ENCODE data around the gene DAB2IP. TPM values are rescaled to one million over a fixed set of nuclear protein-coding genes. Genes with fewer than 3 reads are reported as not detected.
"Not testable (repeated sequence)": the region's sequence is repeated elsewhere in the genome, so short reads cannot be mapped to it uniquely, and the experiment has no call there.

DAB2IP gene
- total RNA-seq, 1 experiment from 2014 or later: 7.3 TPM

DNA sequence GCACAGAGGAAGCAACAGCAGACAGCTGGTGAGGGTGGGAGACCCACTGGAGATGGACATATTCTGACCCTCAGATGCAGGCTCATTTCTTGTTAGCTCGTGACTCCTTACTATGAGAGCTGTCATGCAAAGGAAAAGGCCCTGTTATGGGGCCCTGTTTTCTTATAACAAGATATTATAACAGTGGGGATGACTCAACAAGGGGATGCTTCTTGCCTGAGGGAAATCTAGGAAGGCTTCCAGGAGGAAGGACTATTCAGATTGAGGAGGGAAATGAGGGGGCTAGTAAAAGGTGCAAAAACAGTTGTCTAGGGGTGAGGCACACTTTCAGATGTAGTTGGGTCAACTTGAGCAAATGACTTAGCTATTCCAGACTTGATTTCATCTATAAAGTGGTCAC is 83.0 kb downstream of the DAB2IP start:
- Histone ChIP-seq H3K4me3 (no peak overlapping the region), H3K36me3 (no peaks in the 10 kb centered on the region), H3K27me3 (no peaks in the 10 kb centered on the region), H3K9me3 (no peaks in the 10 kb centered on the region)
- no peak for DNase-seq

- Histone ChIP-seq H3K36me3 (no peaks in the 10 kb centered on the region), H3K27me3 (no peaks in the 10 kb centered on the region), H3K4me3 (no peak overlapping the region), H3K9me3 (no peaks in the 10 kb centered on the region)
- DNase-seq: peak; percentile 93
Observed at GRCh38 chr9:121735065-121735792, 83.8 kb downstream of the DAB2IP start.

DNA sequence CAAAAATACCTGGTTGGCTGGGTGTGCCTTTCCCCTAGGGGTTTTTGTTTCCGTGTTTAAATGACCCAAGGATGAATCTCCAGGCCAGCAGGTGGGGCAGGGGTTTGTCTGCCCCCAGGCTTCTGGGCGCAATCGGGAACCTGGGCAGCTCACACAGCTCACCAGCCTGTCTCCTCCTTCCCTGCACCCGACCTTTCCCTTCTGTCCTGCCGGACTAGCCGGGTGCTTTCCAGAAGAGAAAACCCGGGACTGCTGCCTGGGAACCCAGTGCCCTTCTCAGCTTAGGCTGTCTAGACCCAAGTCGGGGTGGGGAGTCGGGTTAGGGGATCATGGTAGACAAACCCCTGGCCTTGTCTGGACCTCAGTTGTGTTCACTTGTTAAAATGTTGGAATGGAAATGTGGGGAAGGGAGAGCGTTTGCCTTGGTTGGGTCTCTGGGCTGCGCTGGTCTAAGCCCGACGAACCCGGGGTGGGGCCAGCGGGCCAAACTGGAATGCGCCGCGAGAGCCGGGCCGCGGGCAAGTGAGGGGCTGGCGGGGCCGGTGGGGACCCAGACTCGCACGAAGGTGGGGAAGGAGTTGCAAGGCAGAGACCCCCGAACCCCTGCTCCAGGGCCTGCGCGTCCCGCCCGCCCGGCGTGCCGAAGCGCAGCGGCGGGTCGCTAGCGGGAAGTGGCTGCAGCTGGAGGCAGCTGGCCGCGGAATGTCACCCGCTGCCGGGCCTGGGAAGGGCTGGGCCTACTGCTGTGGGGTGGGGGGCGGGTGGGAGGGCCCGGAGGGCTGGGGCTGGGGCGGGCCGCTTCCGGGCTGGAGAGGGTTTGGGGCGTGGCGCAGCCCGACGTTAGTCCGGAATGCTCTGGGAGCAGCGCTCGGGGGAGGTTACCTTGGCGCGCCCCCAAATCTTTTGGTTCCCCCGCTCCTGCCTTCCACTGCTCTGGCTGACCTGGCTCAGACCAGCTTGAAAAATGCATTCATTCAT is 84.6 kb downstream of the DAB2IP start:
- no peak for DNase-seq
- no peak overlapping the region for H3K4me3 ChIP-seq
- H3K36me3 ChIP-seq: no peaks in the 10 kb centered on the region

GRCh38 chr9:121736934-121737462 is 85.6 kb downstream of the DAB2IP start:
- H3K9me3 ChIP-seq: no peaks in the 10 kb centered on the region
- no peak for DNase-seq
- no peak overlapping the region for H3K4me3 ChIP-seq
- H3K27me3 ChIP-seq: no peaks in the 10 kb centered on the region
- H3K36me3 ChIP-seq: no peaks in the 10 kb centered on the region

More for the DNA sequence above, 84.6 kb downstream of the DAB2IP start:
- Histone ChIP-seq H3K27me3 (no peaks in the 10 kb centered on the region), H3K9me3 (no peaks in the 10 kb centered on the region)

DNA sequence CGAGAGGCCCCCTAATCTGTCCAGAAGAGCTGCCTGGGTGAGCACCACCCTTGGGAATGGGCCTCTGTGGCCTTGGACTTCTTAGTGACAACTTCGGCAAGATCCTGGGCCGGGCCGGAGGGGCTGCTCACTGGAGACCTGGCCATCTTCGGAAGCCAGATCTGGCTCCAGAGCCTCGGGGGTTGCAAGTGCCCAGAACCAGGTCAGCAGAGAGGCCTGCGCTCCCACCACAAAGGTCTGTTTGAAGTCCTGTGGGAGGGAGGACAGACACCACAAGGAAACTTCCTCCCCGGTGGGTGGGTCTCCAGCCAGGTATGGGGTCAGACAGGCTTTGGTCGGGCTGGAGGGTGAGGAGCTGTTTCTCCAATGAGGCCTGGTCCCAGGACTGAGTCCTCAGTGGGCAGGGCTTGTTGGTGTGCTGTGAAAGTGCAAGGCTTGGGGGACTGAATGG is 86.1 kb downstream of the DAB2IP start:
- Histone ChIP-seq H3K36me3 (no peaks in the 10 kb centered on the region), H3K4me3 (no peak overlapping the region), H3K27me3 (no peaks in the 10 kb centered on the region), H3K9me3 (no peaks in the 10 kb centered on the region)
- DNase-seq: no peak

GRCh38 chr9:121738411-121738810 is 87.0 kb downstream of the DAB2IP start:
- no peak for DNase-seq
- Histone ChIP-seq H3K9me3 (no peaks in the 10 kb centered on the region), H3K4me3 (no peak overlapping the region), H3K27me3 (no peaks in the 10 kb centered on the region), H3K36me3 (no peaks in the 10 kb centered on the region)

GRCh38 chr9:121738968-121739367 is 87.5 kb downstream of the DAB2IP start:
- H3K27me3 ChIP-seq: no peaks in the 10 kb centered on the region
- no peaks in the 10 kb centered on the region for H3K9me3 ChIP-seq
- DNase-seq: no peak
- H3K36me3 ChIP-seq: no peaks in the 10 kb centered on the region
- H3K4me3 ChIP-seq: no peak overlapping the region

GRCh38 chr9:121739971-121740370 is 88.5 kb downstream of the DAB2IP start:
- H3K27me3 ChIP-seq: no peaks in the 10 kb centered on the region
- no peak overlapping the region for H3K4me3 ChIP-seq
- no peak for DNase-seq
- no peaks in the 10 kb centered on the region for H3K36me3 ChIP-seq
- H3K9me3 ChIP-seq: no peaks in the 10 kb centered on the region

- Histone ChIP-seq H3K9me3 (no peaks in the 10 kb centered on the region), H3K27me3 (no peaks in the 10 kb centered on the region), H3K36me3 (no peaks in the 10 kb centered on the region), H3K4me3 (no peak overlapping the region)
- DNase-seq: no peak
Observed at GRCh38 chr9:121741228-121741918, 89.9 kb downstream of the DAB2IP start.

DNA sequence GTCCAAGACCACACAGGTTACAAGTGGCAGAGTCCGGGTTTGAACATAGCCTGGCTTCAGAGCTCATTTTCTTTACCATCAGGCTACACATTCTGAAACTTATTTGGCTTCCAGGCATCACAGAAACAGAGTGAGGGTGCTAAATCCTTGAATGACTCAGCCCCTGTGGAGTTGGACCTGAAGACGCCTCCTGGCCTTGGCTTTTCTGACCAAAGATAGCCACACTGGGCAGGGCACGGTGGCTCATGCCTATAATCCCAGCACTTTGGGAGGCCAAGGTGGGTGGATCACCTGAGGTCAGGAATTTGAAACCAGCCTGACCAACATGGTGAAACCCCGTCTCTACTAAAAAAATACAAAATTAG is 90.5 kb downstream of the DAB2IP start:
- not testable (repeated sequence) for H3K9me3 ChIP-seq, H3K27me3 ChIP-seq, H3K36me3 ChIP-seq, H3K4me3 ChIP-seq
- DNase-seq: peak; percentile 32

DNA sequence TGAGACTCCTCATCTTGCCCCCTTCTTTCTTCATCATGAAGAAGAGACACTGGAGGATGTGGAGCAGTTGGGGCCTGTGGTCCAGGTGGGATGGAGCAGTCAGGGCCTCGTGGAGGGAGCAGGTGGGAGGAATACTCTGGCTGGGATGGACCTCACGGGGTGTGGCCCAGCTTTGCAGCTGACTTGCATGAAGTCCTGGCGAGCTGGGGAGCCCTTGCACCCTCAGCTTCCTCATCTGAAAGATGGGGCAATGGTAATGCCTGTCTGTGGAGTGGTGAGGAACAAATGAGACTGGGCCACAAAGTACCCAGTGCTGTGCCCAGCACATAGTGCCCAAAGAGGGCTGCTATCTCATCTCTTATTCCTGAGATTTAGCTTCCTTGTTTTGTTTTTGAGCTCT is 91.5 kb downstream of the DAB2IP start:
- no peaks in the 10 kb centered on the region for H3K36me3 ChIP-seq
- H3K27me3 ChIP-seq: no peaks in the 10 kb centered on the region
- no peak overlapping the region for H3K4me3 ChIP-seq
- H3K9me3 ChIP-seq: no peaks in the 10 kb centered on the region
- DNase-seq: no peak

DNA sequence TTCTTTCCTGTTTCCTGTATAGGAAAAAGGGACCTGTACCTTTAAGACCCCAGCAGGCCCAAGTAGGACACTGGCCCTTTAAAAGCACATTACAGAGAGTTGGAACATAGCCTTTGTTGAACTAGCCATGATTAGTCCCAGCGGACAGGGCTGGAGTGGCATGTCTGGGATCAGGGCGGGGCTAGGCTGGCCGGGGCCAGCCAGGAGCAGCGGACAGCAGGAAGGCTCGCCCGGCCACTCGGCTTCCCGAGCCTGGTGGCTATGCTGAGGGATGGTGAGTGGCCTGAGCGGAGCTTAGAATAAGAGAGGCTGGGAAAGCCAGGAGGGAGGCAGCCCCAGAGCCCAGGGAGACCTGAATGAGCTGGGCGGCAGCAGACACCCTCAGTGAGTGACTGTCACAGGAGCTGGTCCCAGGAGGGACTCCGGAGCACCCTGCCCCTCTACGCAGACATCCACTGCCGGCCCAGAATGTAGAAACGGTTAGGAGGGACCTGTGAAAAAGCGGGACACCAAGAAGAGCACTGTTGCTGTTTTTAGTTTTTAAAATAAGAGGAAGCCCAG is 92.1 kb downstream of the DAB2IP start:
- no peaks in the 10 kb centered on the region for H3K27me3 ChIP-seq
- peak; percentile 77 for DNase-seq
- H3K9me3 ChIP-seq: no peaks in the 10 kb centered on the region
- no peaks in the 10 kb centered on the region for H3K36me3 ChIP-seq
- peak overlapping the region; percentile 29 for H3K4me3 ChIP-seq

DNA sequence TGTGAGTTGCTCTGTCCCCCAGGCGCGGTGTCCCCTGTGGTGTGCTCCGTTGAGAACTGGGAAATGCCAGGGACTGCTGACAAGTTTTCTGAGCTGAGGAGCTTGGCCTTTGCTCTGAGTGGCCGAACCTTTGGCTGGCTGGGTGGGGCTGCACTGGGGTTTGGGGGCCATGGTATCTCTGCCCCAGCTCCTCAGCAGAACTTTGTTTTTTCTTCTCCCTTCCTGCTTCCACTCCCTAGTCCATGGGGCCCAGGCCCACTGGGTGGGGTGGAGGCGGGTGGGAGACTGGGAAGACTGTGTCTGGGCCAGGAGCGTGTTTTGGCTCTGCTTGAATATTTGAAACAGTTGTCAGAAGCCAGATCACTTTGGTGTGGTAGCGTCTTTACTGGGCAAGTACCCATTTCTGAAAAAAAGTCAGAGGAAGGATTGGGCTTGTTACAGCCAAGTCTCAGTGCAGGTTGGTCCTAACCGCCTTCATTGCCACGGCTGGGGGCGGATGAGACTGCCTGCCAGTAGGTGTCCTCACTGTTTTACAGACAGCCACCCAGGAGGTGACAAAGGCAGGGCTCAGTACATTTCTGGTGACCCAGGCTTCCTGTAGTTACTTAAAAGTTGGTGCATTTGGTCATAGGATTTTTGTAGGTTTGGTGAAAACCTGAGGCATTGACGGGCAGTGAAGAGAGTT is 92.7 kb downstream of the DAB2IP start:
- no peaks in the 10 kb centered on the region for H3K36me3 ChIP-seq
- no peaks in the 10 kb centered on the region for H3K27me3 ChIP-seq
- peak overlapping the region; percentile 29 for H3K4me3 ChIP-seq
- no peaks in the 10 kb centered on the region for H3K9me3 ChIP-seq
- DNase-seq: no peak

DNA sequence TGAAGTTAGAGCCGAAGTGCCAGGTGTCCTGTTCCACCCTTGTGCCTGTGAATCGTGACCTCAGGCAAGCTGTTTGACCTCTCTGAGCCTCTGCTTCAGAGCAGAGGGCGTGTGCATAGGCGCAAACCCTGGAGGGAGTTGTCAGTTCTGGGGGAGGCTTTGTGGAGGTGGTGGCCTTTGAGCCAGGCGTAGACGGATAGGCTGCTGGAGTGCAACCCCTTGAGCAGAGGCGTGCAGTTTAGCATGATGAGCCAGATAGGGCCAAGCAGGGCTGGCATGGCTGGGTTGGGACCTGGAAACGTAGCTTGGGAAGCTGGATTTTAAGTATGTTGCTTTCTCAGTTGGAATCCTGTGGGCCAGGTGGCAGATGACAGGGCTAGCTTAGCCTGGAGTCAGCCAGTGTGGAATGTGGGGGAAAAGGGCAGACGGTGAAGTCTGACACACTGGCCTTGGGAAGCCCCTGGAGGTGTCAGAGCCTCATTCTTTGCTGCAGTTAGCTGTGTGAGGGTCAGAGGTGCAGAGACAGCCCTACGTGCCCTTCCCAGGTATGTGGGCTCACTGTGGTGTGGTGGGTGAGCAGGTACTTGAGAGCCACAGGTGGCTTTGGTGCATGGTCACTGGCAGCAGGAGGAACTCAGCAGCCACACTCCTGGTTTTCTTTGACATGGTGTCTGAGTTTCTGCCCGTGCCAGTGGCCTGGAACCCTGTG is 93.4 kb downstream of the DAB2IP start:
- H3K27me3 ChIP-seq: no peaks in the 10 kb centered on the region
- H3K9me3 ChIP-seq: no peaks in the 10 kb centered on the region
- no peak overlapping the region for H3K4me3 ChIP-seq
- H3K36me3 ChIP-seq: no peaks in the 10 kb centered on the region
- no peak for DNase-seq

GRCh38 chr9:121745396-121745695 is 93.9 kb downstream of the DAB2IP start:
- Histone ChIP-seq H3K9me3 (no peaks in the 10 kb centered on the region), H3K4me3 (no peak overlapping the region), H3K36me3 (no peaks in the 10 kb centered on the region), H3K27me3 (no peaks in the 10 kb centered on the region)
- DNase-seq: no peak

GRCh38 chr9:121746411-121746810 is 95.0 kb downstream of the DAB2IP start:
- Histone ChIP-seq H3K27me3 (no peaks in the 10 kb centered on the region), H3K9me3 (no peaks in the 10 kb centered on the region), H3K4me3 (no peak overlapping the region), H3K36me3 (no peaks in the 10 kb centered on the region)
- no peak for DNase-seq
